ENCODE results near the gene TNS1.
"Not testable (repeated sequence)": the region's sequence is repeated elsewhere in the genome, so short reads cannot be mapped to it uniquely, and the experiment has no call there.

Gene TNS1

GRCh38 chr2:217793566-217794132 is 209.1 kb downstream of the TNS1 start:
- no peak for DNase-seq

GRCh38 chr2:217792626-217793527 is 209.9 kb downstream of the TNS1 start:
- no peak for DNase-seq

- DNase-seq = no peak
Observed at GRCh38 chr2:217791551-217791950, 211.2 kb downstream of the TNS1 start.

- DNase-seq = peak; percentile 53
Observed at GRCh38 chr2:217790681-217791392, 212.0 kb downstream of the TNS1 start.

- DNase-seq = no peak
Observed at GRCh38 chr2:217790195-217790594, 212.6 kb downstream of the TNS1 start.

- no peak for DNase-seq
Observed at GRCh38 chr2:217789736-217790181, 213.0 kb downstream of the TNS1 start.

- peak; percentile 67 for DNase-seq
Observed at GRCh38 chr2:217789003-217789735, 213.6 kb downstream of the TNS1 start.

GRCh38 chr2:217788669-217789002 is 214.2 kb downstream of the TNS1 start:
- no peak for DNase-seq

- DNase-seq = no peak
Observed at GRCh38 chr2:217787160-217787877, 215.5 kb downstream of the TNS1 start.

- DNase-seq = not testable (repeated sequence)
Observed at GRCh38 chr2:217786560-217786959, 216.2 kb downstream of the TNS1 start.

GRCh38 chr2:217785544-217786045 is 217.2 kb downstream of the TNS1 start:
- DNase-seq = peak; percentile 68

- no peak for DNase-seq
Observed at GRCh38 chr2:217784996-217785543, 217.7 kb downstream of the TNS1 start.

GRCh38 chr2:217783243-217783642 is 219.6 kb downstream of the TNS1 start:
- DNase-seq = no peak

GRCh38 chr2:217777906-217778305 is 224.9 kb downstream of the TNS1 start:
- no peak for DNase-seq

GRCh38 chr2:217776631-217777030 is 226.2 kb downstream of the TNS1 start:
- DNase-seq = no peak

- no peak for DNase-seq
Observed at GRCh38 chr2:217775920-217776503, 226.8 kb downstream of the TNS1 start.

GRCh38 chr2:217774232-217774631 is 228.6 kb downstream of the TNS1 start:
- no peak for DNase-seq

- no peak for DNase-seq
Observed at GRCh38 chr2:217773539-217773938, 229.3 kb downstream of the TNS1 start.

- DNase-seq = no peak
Observed at GRCh38 chr2:217766356-217766755, 236.4 kb downstream of the TNS1 start.

GRCh38 chr2:217761645-217762277 is 241.0 kb downstream of the TNS1 start:
- DNase-seq = no peak

- no peak for DNase-seq
Observed at GRCh38 chr2:217759991-217760390, 242.8 kb downstream of the TNS1 start.

All from fibroblast of skin of scalp (primary cell).